IMR-90 (cell line): ENCODE results near the gene CATSPER4. TPM values are rescaled to one million over a fixed set of nuclear protein-coding genes. Genes with fewer than 3 reads are reported as not detected.

Experiments used
- ATAC-seq: fragments of 200-7000 bp; cut with Tn5 transposase; 2 replicates; pipeline ENCODE4 v1.9.1; 2020; ENCODE audit warnings: low read depth, mild to moderate bottlenecking, moderate library complexity
- Bru-seq: library from RNA; stranded (reverse); fragments of 400-500 nt; gene quantifications from one replicate; lab custom pipeline; 2021; lab: Mats Ljungman, UMichigan
- BruChase-seq, 2 experiments: library from RNA; stranded (reverse); fragments of 400-500 nt; gene quantifications; one replicate each; lab custom pipeline; 2021; lab: Mats Ljungman, UMichigan
- BruUV-seq: library from RNA; stranded (reverse); fragments of 400-500 nt; replicated peaks from 2 replicates; lab custom pipeline; 2021; lab: Mats Ljungman, UMichigan
- CTCF ChIA-PET: fragments of 300-600 bp; formaldehyde crosslinking; extraction: SDS; loops from one replicate; lab custom pipeline; 2021; ENCODE audit warnings: antibody characterized with exemption; lab: Yijun Ruan, JAX
- POLR2A ChIA-PET: fragments of 300-600 bp; sonication (Branson Sonifier 250); formaldehyde crosslinking; loops from one replicate; lab custom pipeline; 2022; ENCODE audit warnings: antibody characterized with exemption; ENCODE audit not compliant: unreplicated experiment; lab: Charles Lee
- DNase-seq: peaks from one replicate; pipeline ENCODE4 v3.0.0; 2013
- H2AFZ ChIP-seq: replicated peaks from 2 replicates; pipeline ENCODE3; 2013; ENCODE audit warnings: low read length, mild to moderate bottlenecking; ENCODE audit not compliant: poor library complexity
- H2AK5ac ChIP-seq: 2 replicates; pipeline ENCODE4 v1.6.1; 2013; ENCODE audit warnings: low read depth, low read length, inconsistent platforms
- H2AK9ac ChIP-seq: replicated peaks from 2 replicates; pipeline ENCODE3; 2013; ENCODE audit warnings: mild to moderate bottlenecking, low read depth, low read length, moderate library complexity; ENCODE audit not compliant: poor library complexity
- H2BK120ac ChIP-seq: 2 replicates; pipeline ENCODE4 v1.6.1; 2013; ENCODE audit warnings: low read depth, low read length, inconsistent platforms
- H2BK15ac ChIP-seq: 3 replicates; pipeline ENCODE4 v1.6.1; 2013; ENCODE audit warnings: low read depth, low read length, inconsistent platforms
- H2BK20ac ChIP-seq: 2 replicates; pipeline ENCODE4 v1.6.1; 2013; ENCODE audit warnings: low read depth, mild to moderate bottlenecking, inconsistent platforms, low read length, moderate library complexity
- H2BK5ac ChIP-seq: 2 replicates; pipeline ENCODE4 v1.6.1; 2013; ENCODE audit warnings: mild to moderate bottlenecking, low read depth, low read length, inconsistent platforms; ENCODE audit not compliant: poor library complexity, severe bottlenecking
- H3K14ac ChIP-seq: replicated peaks from 2 replicates; pipeline ENCODE4 v1.6.1; 2013; ENCODE audit warnings: low read depth, low read length, inconsistent platforms
- H3K18ac ChIP-seq: 2 replicates; pipeline ENCODE4 v1.6.1; 2013; ENCODE audit warnings: low read depth, low read length, control low read depth
- H3K23ac ChIP-seq: 2 replicates; pipeline ENCODE4 v1.6.1; 2013; ENCODE audit warnings: low read depth, low read length, inconsistent platforms
- H3K27ac ChIP-seq: 2 replicates; pipeline ENCODE4 v1.5.1; 2013; ENCODE audit warnings: mild to moderate bottlenecking, control low read depth, low read length; ENCODE audit not compliant: insufficient read depth
- H3K27me3 ChIP-seq: 2 replicates; pipeline ENCODE4 v1.6.1; 2013; ENCODE audit warnings: low read length; ENCODE audit not compliant: control insufficient read depth, insufficient read depth
- H3K36me3 ChIP-seq: 2 replicates; pipeline ENCODE4 v1.6.1; 2013; ENCODE audit warnings: low read length, mixed read lengths; ENCODE audit not compliant: control insufficient read depth, insufficient read depth
- H3K4ac ChIP-seq: 2 replicates; pipeline ENCODE4 v1.6.1; 2013; ENCODE audit warnings: low read depth, low read length, inconsistent platforms
- H3K4me1 ChIP-seq: 2 replicates; pipeline ENCODE4 v1.6.1; 2013; ENCODE audit warnings: low read length, mixed read lengths; ENCODE audit not compliant: control insufficient read depth, insufficient read depth
- H3K4me2 ChIP-seq: 2 replicates; pipeline ENCODE4 v1.6.1; 2013; ENCODE audit warnings: low read depth, mild to moderate bottlenecking, control low read depth, low read length, moderate library complexity
- H3K4me3 ChIP-seq: 2 replicates; pipeline ENCODE4 v1.5.1; 2013; ENCODE audit warnings: low read depth, mild to moderate bottlenecking, control low read depth, low read length, moderate library complexity; ENCODE audit not compliant: insufficient read depth
- H3K56ac ChIP-seq: 2 replicates; pipeline ENCODE4 v1.6.1; 2013; ENCODE audit warnings: low read length, inconsistent platforms; ENCODE audit not compliant: insufficient read depth; ENCODE audit errors: extremely low read depth
- H3K79me1 ChIP-seq, 2 experiments: 2 replicates each; pipeline ENCODE4 v1.6.1; 2013; ENCODE audit warnings: low read length in 2 of 2, inconsistent platforms in 1 of 2, low read depth in 1 of 2
- H3K9ac ChIP-seq: 2 replicates; pipeline ENCODE4 v1.6.1; 2013; ENCODE audit warnings: low read depth, low read length, control low read depth
- H3K9me1 ChIP-seq: 2 replicates; pipeline ENCODE4 v1.6.1; 2013; ENCODE audit warnings: low read length, inconsistent platforms; ENCODE audit not compliant: insufficient read depth
- H3K9me3 ChIP-seq: 2 replicates; pipeline ENCODE4 v1.6.1; 2013; ENCODE audit warnings: low read length; ENCODE audit not compliant: control insufficient read depth, insufficient read depth
- H4K20me1 ChIP-seq: 2 replicates; pipeline ENCODE4 v1.6.1; 2013; ENCODE audit warnings: low read length, inconsistent platforms; ENCODE audit not compliant: insufficient read depth
- H4K5ac ChIP-seq: 2 replicates; pipeline ENCODE4 v1.6.1; 2013; ENCODE audit warnings: mild to moderate bottlenecking, low read depth, low read length, control low read depth
- H4K8ac ChIP-seq, 2 experiments: 2 replicates each; pipeline ENCODE4 v1.6.1; 2013; ENCODE audit warnings: low read depth in 2 of 2, low read length in 2 of 2, control low read depth in 1 of 2, inconsistent platforms in 1 of 2
- H4K91ac ChIP-seq: 2 replicates; pipeline ENCODE4 v1.6.1; 2013; ENCODE audit warnings: low read depth, low read length, inconsistent platforms; ENCODE audit not compliant: insufficient read depth
- BHLHE40 ChIP-seq: fragments of 150-350 bp; IDR thresholded peaks from 2 replicates; pipeline ENCODE4 v1.6.1; 2016; ENCODE audit warnings: mild to moderate bottlenecking, low read depth, low read length
- CHD1 ChIP-seq: IDR thresholded peaks from 2 replicates; pipeline ENCODE4 v1.6.1; 2012; ENCODE audit warnings: low read depth, low read length, improper control_type of control experiment
- CTCF ChIP-seq: conservative IDR thresholded peaks from 2 replicates; pipeline ENCODE4 v1.5.1; 2012; ENCODE audit warnings: mild to moderate bottlenecking, low read depth, low read length, improper control_type of control experiment
- ELK1 ChIP-seq: fragments of 150-350 bp; IDR thresholded peaks from 2 replicates; pipeline ENCODE4 v1.6.1; 2016; ENCODE audit warnings: low read depth, mild to moderate bottlenecking, low read length, moderate library complexity, borderline replicate concordance
- FOS ChIP-seq: fragments of 150-350 bp; IDR thresholded peaks from 2 replicates; pipeline ENCODE4 v1.6.1; 2016; ENCODE audit warnings: low read depth, low read length
- MAFK ChIP-seq: IDR thresholded peaks from 2 replicates; pipeline ENCODE4 v1.6.1; 2012; ENCODE audit warnings: low read depth, low read length, improper control_type of control experiment
- MAZ ChIP-seq: IDR thresholded peaks from 2 replicates; pipeline ENCODE4 v1.6.1; 2012; ENCODE audit warnings: low read depth, mild to moderate bottlenecking, low read length, improper control_type of control experiment, moderate library complexity, borderline replicate concordance
- MXI1 ChIP-seq: IDR thresholded peaks from 2 replicates; pipeline ENCODE4 v1.6.1; 2012; ENCODE audit warnings: low read depth, mild to moderate bottlenecking, low read length, moderate library complexity, borderline replicate concordance
- NFE2L2 ChIP-seq: fragments of 150-350 bp; IDR thresholded peaks from 2 replicates; pipeline ENCODE4 v1.6.1; 2016; ENCODE audit warnings: low read depth, mild to moderate bottlenecking, low read length
- RAD21 ChIP-seq: IDR thresholded peaks from 2 replicates; pipeline ENCODE4 v1.6.1; 2012; ENCODE audit warnings: low read length, improper control_type of control experiment
- RFX5 ChIP-seq: IDR thresholded peaks from 2 replicates; pipeline ENCODE4 v1.8.0; 2012; ENCODE audit warnings: low read depth, mild to moderate bottlenecking, low read length, moderate library complexity
- SMC3 ChIP-seq: fragments of 150-350 bp; IDR thresholded peaks from 2 replicates; pipeline ENCODE4 v1.6.1; 2016; ENCODE audit warnings: low read depth, mild to moderate bottlenecking, antibody characterized with exemption, low read length, moderate library complexity
- WGBS, 2 experiments: methylation state at CpG; one replicate each; pipeline versions ENCODE4 v1.1.5 to v1.1.7; 2013; ENCODE audit warnings: missing lambda C conversion rate in 2 of 2; ENCODE audit not compliant: insufficient read length in 1 of 2; ENCODE audit errors: extremely low coverage in 2 of 2; 5-methylcytosine and 5-hydroxymethylcytosine counted together
- dilution Hi-C: fragments of 300-500 bp; cut with HindIII; formaldehyde crosslinking; loops from one replicate; pipeline ENCODE4 v1.14.3; 2018; ENCODE audit warnings: low sequenced_read_pairs; ENCODE audit not compliant: unreplicated experiment
- in situ Hi-C: fragments of 300-500 bp; cut with MboI; formaldehyde crosslinking; loops from 3 replicates; pipeline ENCODE4 v1.14.3; 2019; ENCODE audit warnings: low sequenced_read_pairs, inconsistent platforms, mixed read lengths
- intact Hi-C: fragments of 100-400 bp; cut with micrococcal nuclease; formaldehyde crosslinking; loops from 2 replicates; pipeline ENCODE4 v1.10.0; 2022
- long read RNA-seq: library from polyadenylated mRNA; unstranded; transcript quantifications from one replicate; pipeline ENCODE4 v2.0.0, GENCODE V29; 2021; ENCODE audit not compliant: unreplicated experiment
- polyA plus RNA-seq, 3 experiments: library from polyadenylated mRNA; depleted of rRNA; stranded (reverse); fragments of >200 nt; gene quantifications; 2 replicates each; pipeline ENCODE4 v1.2.3, GENCODE V29; 2012; ENCODE audit warnings: low replicate concordance in 1 of 3
- total RNA-seq: library from RNA; depleted of rRNA; stranded (reverse); fragments of >200 nt; gene quantifications from 2 replicates; pipeline ENCODE4 v1.2.3, GENCODE V29; 2012; rRNA removed

The CATSPER4 gene
- total RNA-seq: not detected in 2 replicates
- not detected in 2 replicates for polyA plus RNA-seq (2012; rRNA removed)
- not detected in 2 replicates for polyA plus RNA-seq (2012; cell fraction: cytosol; rRNA removed)
- not detected in 2 replicates for polyA plus RNA-seq (2012; cell fraction: nucleus; rRNA removed; ENCODE audit: low replicate concordance)
- not detected for Bru-seq, nascent RNA
- BruChase-seq, experiment 1, labeled RNA remaining after a 6-hour chase: not detected
- BruChase-seq, experiment 2, labeled RNA remaining after a 2-hour chase: not detected
- long read RNA-seq: 0 reads

DNA sequence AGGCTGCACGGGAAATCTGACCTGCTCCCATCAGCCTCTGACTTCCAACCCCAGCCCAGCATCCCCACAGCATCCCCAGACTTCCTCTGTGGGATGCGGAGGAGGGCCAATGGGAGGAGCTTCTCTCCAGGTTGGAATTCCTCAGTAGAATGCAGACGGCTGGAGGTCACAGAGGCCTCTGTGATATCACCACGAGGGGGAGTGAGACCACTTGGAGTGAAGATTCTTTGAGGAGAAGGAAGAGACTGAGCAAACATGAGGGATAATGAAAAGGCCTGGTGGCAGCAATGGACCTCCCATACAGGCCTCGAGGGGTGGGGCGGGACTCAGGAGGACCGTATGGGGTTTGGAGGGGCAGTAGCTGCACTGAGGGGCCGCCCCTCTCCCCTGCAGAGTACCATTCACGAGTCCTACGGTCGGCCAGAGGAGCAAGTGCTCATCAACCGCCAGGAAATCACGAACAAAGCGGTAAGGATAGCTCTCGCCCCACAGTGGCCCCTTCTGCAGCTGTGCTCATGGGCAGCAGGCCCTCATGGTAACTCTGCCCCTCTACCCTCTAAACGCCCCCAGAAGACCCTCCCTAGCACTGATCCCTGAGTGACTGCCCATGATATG is at the start of gene CATSPER4:
Gene CATSPER4 (plus strand): TSS at position 230 of the 615 bp plus-strand sequence. CDS start 26 bp downstream, at position 256.
- no peaks in the 10 kb centered on the region for H3K4me1 ChIP-seq
- TF ChIP-seq CTCF: peak; percentile 18; the same call in 1 of the 2 replicates
- TF ChIP-seq MAZ: no peak
- no peak for TF ChIP-seq ELK1
- TF ChIP-seq BHLHE40: no peak
- TF ChIP-seq SMC3: 0 out of 2 replicates have a peak, but pooled peaks have one; percentile 16
- no peak for TF ChIP-seq CHD1
- peak; percentile 24 for TF ChIP-seq RAD21
- no peak for TF ChIP-seq MXI1
- TF ChIP-seq FOS: no peak
- TF ChIP-seq MAFK: no peak
- TF ChIP-seq RFX5: no peak
- TF ChIP-seq NFE2L2: no peak
- no peak within 1 kb of the TSS for H3K4ac ChIP-seq
- H3K27ac ChIP-seq: no peak within 1 kb of the TSS
- ATAC-seq: peak; percentile 14
- H3K9me1 ChIP-seq: no peaks in the 10 kb centered on the region
- POLR2A ChIA-PET: no interaction called here
- intact Hi-C loops (no loop called here), dilution Hi-C loops (no loop called here), in situ Hi-C loops (no loop called here)
- no peak within 1 kb of the TSS for H2BK5ac ChIP-seq
- no peak within 1 kb of the TSS for H3K4me2 ChIP-seq
- H4K5ac ChIP-seq: no peak within 1 kb of the TSS
- H3K36me3 ChIP-seq: no peaks in the 10 kb centered on the region
- H3K4me3 ChIP-seq: no peak within 1 kb of the TSS
- no peak within 1 kb of the TSS for H3K56ac ChIP-seq
- H2BK20ac ChIP-seq: no peak within 1 kb of the TSS
- H4K20me1 ChIP-seq: no peaks in the 10 kb centered on the region
- no peaks in the 10 kb centered on the region for H3K79me1 ChIP-seq
- H3K23ac ChIP-seq: no peak within 1 kb of the TSS
- no peak within 1 kb of the TSS for H4K91ac ChIP-seq
- no TSS peak for BruUV-seq
- peaks cover 16% of the 10 kb centered on the region for H3K27me3 ChIP-seq
- H2BK15ac ChIP-seq: no peak within 1 kb of the TSS
- no peak for DNase-seq
- H2AK9ac ChIP-seq: no peak within 1 kb of the TSS
- no peaks in the 10 kb centered on the region for H3K9me3 ChIP-seq
- CTCF ChIA-PET: interaction anchor here (1.1 kb wide), 1 partner anchor 89 kb away, joined by 3 read pairs; no protein-coding TSS in a partner anchor
- no peak within 1 kb of the TSS for H2AFZ ChIP-seq
- WGBS, 2 experiments: 64% methylated on average over 5 of the region's 16 CpGs; no CpG with 5 or more reads in 1 of the 2 experiments
- H3K9ac ChIP-seq: no peak within 1 kb of the TSS
- H3K18ac ChIP-seq: no peak within 1 kb of the TSS
- no peak within 1 kb of the TSS for H2AK5ac ChIP-seq
- H3K14ac ChIP-seq: no peak within 1 kb of the TSS
- H4K8ac ChIP-seq: no peak within 1 kb of the TSS
- no peak within 1 kb of the TSS for H2BK120ac ChIP-seq
